Calu3 (cell line): ENCODE results near the gene R3HDM1. TPM values are rescaled to one million over a fixed set of nuclear protein-coding genes. Genes with fewer than 3 reads are reported as not detected.
A peak's percentile ranks its signal among the peaks of the same experiment; 100 is the strongest.

Experiments
- BruUV-seq: library from RNA; stranded (reverse); fragments of 400-500 nt; replicated peaks from 2 replicates; lab custom pipeline; 2021; lab: Mats Ljungman, UMichigan
- CTCF ChIA-PET: fragments of 300-600 bp; sonication (Branson Sonifier 250); formaldehyde crosslinking; loops from one replicate; lab custom pipeline; 2022; ENCODE audit warnings: antibody characterized with exemption; lab: Charles Lee
- DNase-seq: peaks from one replicate; pipeline ENCODE4 v3.0.0; 2022
- H3K27ac Mint-ChIP-seq: one replicate; pipeline ENCODE4 v1.8.0; 2022; ENCODE audit warnings: mixed read lengths; ENCODE audit not compliant: unreplicated experiment
- H3K27me3 Mint-ChIP-seq: one replicate; pipeline ENCODE4 v1.8.0; 2022; ENCODE audit warnings: mixed read lengths; ENCODE audit not compliant: unreplicated experiment
- H3K36me3 Mint-ChIP-seq: one replicate; pipeline ENCODE4 v1.8.0; 2022; ENCODE audit warnings: mild to moderate bottlenecking, moderate library complexity, mixed read lengths; ENCODE audit not compliant: insufficient read depth, unreplicated experiment
- H3K4me1 Mint-ChIP-seq: one replicate; pipeline ENCODE4 v1.8.0; 2022; ENCODE audit warnings: mild to moderate bottlenecking, low read depth, mixed read lengths; ENCODE audit not compliant: unreplicated experiment
- H3K4me3 Mint-ChIP-seq: one replicate; pipeline ENCODE4 v1.8.0; 2022; ENCODE audit warnings: mild to moderate bottlenecking, low read depth, moderate library complexity, mixed read lengths; ENCODE audit not compliant: unreplicated experiment
- H3K9me3 Mint-ChIP-seq: one replicate; pipeline ENCODE4 v1.8.0; 2022; ENCODE audit warnings: low read depth, mixed read lengths; ENCODE audit not compliant: unreplicated experiment
- CTCF ChIP-seq: fragments of 200-600 bp; IDR thresholded peaks from one replicate; pipeline ENCODE4 v1.8.0; 2022; ENCODE audit warnings: antibody characterized with exemption; ENCODE audit not compliant: unreplicated experiment
- intact Hi-C: fragments of 100-400 bp; cut with micrococcal nuclease; formaldehyde crosslinking; loops from one replicate; pipeline ENCODE4 v1.10.0; 2022; ENCODE audit not compliant: unreplicated experiment
- microRNA-seq: library from miRNA; unstranded; fragments of <30 nt; microRNA quantifications from one replicate; pipeline ENCODE4 v1.2.0, GENCODE V29; 2022
- total RNA-seq: library from RNA; stranded (reverse); gene quantifications from 2 replicates; pipeline ENCODE4 v1.2.3, GENCODE V29; 2022

The R3HDM1 gene
- total RNA-seq, 1 experiment from 2014 or later = 46.1 TPM

- peaks cover 48% of the 10 kb centered on the region for H3K36me3 Mint-ChIP-seq
- BruUV-seq = no TSS peak
- peaks cover 3% of the 10 kb centered on the region for H3K9me3 Mint-ChIP-seq
- H3K4me3 Mint-ChIP-seq = no peak overlapping the region
- intact Hi-C loops = no loop called here
- DNase-seq = no peak
- no peak overlapping the region for H3K27ac Mint-ChIP-seq
- no peaks in the 10 kb centered on the region for H3K27me3 Mint-ChIP-seq
- no peaks in the 10 kb centered on the region for H3K4me1 Mint-ChIP-seq
- TF ChIP-seq CTCF = no peak
- CTCF ChIA-PET = no interaction called here
Observed at GRCh38 chr2:135773319-135773718, 242.0 kb downstream of the R3HDM1 start.

GRCh38 chr2:135773917-135774316 is 242.6 kb downstream of the R3HDM1 start:
- Mint-ChIP-seq H3K36me3 (peaks cover 51% of the 10 kb centered on the region), H3K27ac (no peak overlapping the region)
- CTCF ChIA-PET = no interaction called here

More at GRCh38 chr2:135773917-135774316, 242.6 kb downstream of the R3HDM1 start:
- no peak for DNase-seq
- BruUV-seq = no TSS peak
- H3K27me3 Mint-ChIP-seq = no peaks in the 10 kb centered on the region
- peaks cover 3% of the 10 kb centered on the region for H3K9me3 Mint-ChIP-seq
- H3K4me1 Mint-ChIP-seq = no peaks in the 10 kb centered on the region
- intact Hi-C loops = no loop called here
- TF ChIP-seq CTCF = no peak
- H3K4me3 Mint-ChIP-seq = no peak overlapping the region

Small RNAs within 50 kb of the gene (microRNA-seq; reads per million reads assigned to microRNA genes)
- 79.5 reads per million, percentile 61 among the genes with 10 or more reads in this experiment for gene MIR128-1

Other genes starting within 250 kb of the R3HDM1 start
- 13.0 and 14.5 TPM in 2 replicates for gene ZRANB3, start 266 bp upstream of the R3HDM1 start, total RNA-seq
- gene UBXN4, start 210.4 kb downstream of the R3HDM1 start, total RNA-seq = 87.8 and 94.4 TPM in 2 replicates